ENCODE results near the gene DEAF1.

DEAF1 gene

GRCh38 chr11:645536-645935 lies 49.5 kb downstream of the DEAF1 start:
- DNase-seq (ENCODE audit: low read depth): no peak

- no peak for DNase-seq (ENCODE audit: low read depth)
Measured at GRCh38 chr11:643849-644738, 50.9 kb downstream of the DEAF1 start.

GRCh38 chr11:643366-643765 lies 51.7 kb downstream of the DEAF1 start:
- no peak for DNase-seq (ENCODE audit: low read depth)

GRCh38 chr11:641806-642370 lies 53.1 kb downstream of the DEAF1 start:
- DNase-seq (ENCODE audit: low read depth): no peak

- no peak for DNase-seq (ENCODE audit: low read depth)
Measured at GRCh38 chr11:640021-640706, 54.9 kb downstream of the DEAF1 start.

- no peak for DNase-seq (ENCODE audit: low read depth)
Measured at GRCh38 chr11:639332-639955, 55.6 kb downstream of the DEAF1 start.

GRCh38 chr11:638631-639331 lies 56.2 kb downstream of the DEAF1 start:
- no peak for DNase-seq (ENCODE audit: low read depth)

GRCh38 chr11:637593-638521 lies 57.2 kb downstream of the DEAF1 start:
- no peak for DNase-seq (ENCODE audit: low read depth)

- DNase-seq (ENCODE audit: low read depth): no peak
Measured at GRCh38 chr11:637333-637592, 57.8 kb downstream of the DEAF1 start.

- no peak for DNase-seq (ENCODE audit: low read depth)
Measured at GRCh38 chr11:636511-637332, 58.3 kb downstream of the DEAF1 start, which contains the start of gene DRD4. DRD4 (plus strand) TSS chr11:637269; CDS start chr11:637305, 36 bp downstream.

GRCh38 chr11:635945-636510 lies 59.0 kb downstream of the DEAF1 start:
- DNase-seq (ENCODE audit: low read depth): no peak

GRCh38 chr11:630871-631270 lies 64.2 kb downstream of the DEAF1 start:
- DNase-seq (ENCODE audit: low read depth): no peak

- DNase-seq (ENCODE audit: low read depth): no peak
Measured at GRCh38 chr11:629237-629583, 65.8 kb downstream of the DEAF1 start.

- DNase-seq (ENCODE audit: low read depth): no peak
Measured at GRCh38 chr11:628056-628455, 67.0 kb downstream of the DEAF1 start.

- no peak for DNase-seq (ENCODE audit: low read depth)
Measured at GRCh38 chr11:627308-627576, 67.8 kb downstream of the DEAF1 start.

GRCh38 chr11:626475-627307 lies 68.3 kb downstream of the DEAF1 start, which contains the start of gene SCT:
SCT (minus strand) TSS chr11:627181; CDS start chr11:627143, 38 bp downstream.
- DNase-seq (ENCODE audit: low read depth): no peak

- DNase-seq (ENCODE audit: low read depth): no peak
Measured at GRCh38 chr11:625636-626268, 69.3 kb downstream of the DEAF1 start.
